ENCODE measurements around the gene TPRX1. TPM values are rescaled to one million over a fixed set of nuclear protein-coding genes. Genes with fewer than 3 reads are reported as not detected.

Gene TPRX1
- total RNA-seq, 2 donors from 2014 or later, result not detected

- peaks cover 14% of the 10 kb centered on the region for H3K36me3 Mint-ChIP-seq
- H3K9me3 Mint-ChIP-seq, result no peaks in the 10 kb centered on the region
- H3K4me1 Mint-ChIP-seq (ENCODE audit: low read depth in 2 of 2), result peaks cover 0 to 3% of the 10 kb centered on the region in 2 donors
- DNase-seq (ENCODE audit: low spot score), result peak; percentile 54
- H3K27ac Mint-ChIP-seq, result peak overlapping the region in 1 of 2 donors; percentile 47
- H3K27me3 Mint-ChIP-seq, result no peaks in the 10 kb centered on the region
- H3K4me3 Mint-ChIP-seq, result no peak overlapping the region
- ATAC-seq, result no peak
Observed at GRCh38 chr19:47756953-47757608, 47.3 kb downstream of the TPRX1 start.

- DNase-seq (ENCODE audit: low spot score) (peak; percentile 49), ATAC-seq (peak in 1 of 2 donors; percentile 33)
- H3K36me3 Mint-ChIP-seq, result peaks cover 14% of the 10 kb centered on the region
- peaks cover 0 to 3% of the 10 kb centered on the region in 2 donors for H3K4me1 Mint-ChIP-seq (ENCODE audit: low read depth in 2 of 2)
- H3K9me3 Mint-ChIP-seq, result no peaks in the 10 kb centered on the region
- no peak overlapping the region for H3K27ac Mint-ChIP-seq
- no peak overlapping the region for H3K4me3 Mint-ChIP-seq
- no peaks in the 10 kb centered on the region for H3K27me3 Mint-ChIP-seq
Observed at GRCh38 chr19:47756627-47756929, 47.8 kb downstream of the TPRX1 start.

DNA sequence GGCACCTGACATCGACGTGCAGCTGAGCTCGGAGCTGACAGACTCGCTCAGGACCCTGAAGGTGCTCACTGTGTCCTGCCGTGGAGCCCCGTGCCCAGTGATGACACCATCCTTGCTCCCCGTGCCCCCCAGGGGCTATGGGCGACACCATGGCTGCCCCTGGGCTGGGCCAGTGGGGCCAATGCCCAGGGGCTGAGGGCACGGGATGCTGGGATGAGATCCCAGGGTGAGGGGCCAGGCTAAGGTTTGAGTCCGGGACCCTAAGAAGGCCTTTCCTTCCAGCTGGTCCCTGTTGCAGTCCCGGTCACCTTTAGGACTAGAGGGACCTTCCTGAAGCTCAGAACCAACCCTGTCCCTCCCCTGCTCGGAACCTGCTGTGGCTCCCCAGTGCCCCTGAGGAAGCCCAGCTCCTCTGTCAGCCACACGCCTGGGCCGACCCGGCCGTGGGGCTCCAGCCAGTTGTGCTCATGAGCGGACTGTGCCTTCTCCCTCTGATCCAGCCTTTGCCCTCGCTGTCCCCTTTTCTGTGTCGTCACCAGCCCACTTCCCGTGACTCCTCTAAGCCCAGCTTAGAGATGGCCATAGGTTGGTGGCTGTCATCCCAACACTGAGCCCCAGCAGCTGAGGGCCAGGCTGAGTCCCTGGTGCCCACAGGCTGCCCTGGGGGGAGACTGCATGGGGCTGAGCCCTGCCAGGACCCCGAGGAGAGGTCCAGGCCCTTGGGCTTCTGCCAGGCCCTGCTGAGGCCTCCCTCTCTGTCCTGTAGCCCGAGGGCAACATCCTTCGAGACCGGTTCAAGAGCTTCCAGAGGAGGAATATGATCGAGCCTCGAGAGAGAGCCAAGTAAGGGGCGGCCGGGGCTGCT lies 48.4 kb downstream of the TPRX1 start:
- peak in 1 of 2 donors; percentile 13 for ATAC-seq
- no peak overlapping the region for H3K27ac Mint-ChIP-seq
- H3K4me1 Mint-ChIP-seq (ENCODE audit: low read depth in 2 of 2), result peaks cover 0 to 3% of the 10 kb centered on the region in 2 donors
- no peaks in the 10 kb centered on the region for H3K27me3 Mint-ChIP-seq
- H3K36me3 Mint-ChIP-seq, result peaks cover 14% of the 10 kb centered on the region
- H3K9me3 Mint-ChIP-seq, result no peaks in the 10 kb centered on the region
- DNase-seq (ENCODE audit: low spot score), result peak; percentile 49
- H3K4me3 Mint-ChIP-seq, result no peak overlapping the region

- Mint-ChIP-seq H3K27me3 (no peaks in the 10 kb centered on the region), H3K4me3 (no peak overlapping the region), H3K9me3 (no peaks in the 10 kb centered on the region), H3K36me3 (peaks cover 14% of the 10 kb centered on the region), H3K4me1 (ENCODE audit: low read depth in 2 of 2) (peaks cover 0 to 7% of the 10 kb centered on the region in 2 donors), H3K27ac (no peak overlapping the region)
- no peak for ATAC-seq
- peak; percentile 55 for DNase-seq (ENCODE audit: low spot score)
Observed at GRCh38 chr19:47755065-47755761, 49.1 kb downstream of the TPRX1 start.

- Mint-ChIP-seq H3K27ac (no peak overlapping the region), H3K4me3 (no peak overlapping the region), H3K4me1 (ENCODE audit: low read depth in 2 of 2) (peaks cover 0 to 7% of the 10 kb centered on the region in 2 donors), H3K27me3 (no peaks in the 10 kb centered on the region), H3K9me3 (no peaks in the 10 kb centered on the region), H3K36me3 (peaks cover 14% of the 10 kb centered on the region)
- DNase-seq (ENCODE audit: low spot score), result peak; percentile 53
- no peak for ATAC-seq
Observed at GRCh38 chr19:47754206-47755064, 49.9 kb downstream of the TPRX1 start.

DNA sequence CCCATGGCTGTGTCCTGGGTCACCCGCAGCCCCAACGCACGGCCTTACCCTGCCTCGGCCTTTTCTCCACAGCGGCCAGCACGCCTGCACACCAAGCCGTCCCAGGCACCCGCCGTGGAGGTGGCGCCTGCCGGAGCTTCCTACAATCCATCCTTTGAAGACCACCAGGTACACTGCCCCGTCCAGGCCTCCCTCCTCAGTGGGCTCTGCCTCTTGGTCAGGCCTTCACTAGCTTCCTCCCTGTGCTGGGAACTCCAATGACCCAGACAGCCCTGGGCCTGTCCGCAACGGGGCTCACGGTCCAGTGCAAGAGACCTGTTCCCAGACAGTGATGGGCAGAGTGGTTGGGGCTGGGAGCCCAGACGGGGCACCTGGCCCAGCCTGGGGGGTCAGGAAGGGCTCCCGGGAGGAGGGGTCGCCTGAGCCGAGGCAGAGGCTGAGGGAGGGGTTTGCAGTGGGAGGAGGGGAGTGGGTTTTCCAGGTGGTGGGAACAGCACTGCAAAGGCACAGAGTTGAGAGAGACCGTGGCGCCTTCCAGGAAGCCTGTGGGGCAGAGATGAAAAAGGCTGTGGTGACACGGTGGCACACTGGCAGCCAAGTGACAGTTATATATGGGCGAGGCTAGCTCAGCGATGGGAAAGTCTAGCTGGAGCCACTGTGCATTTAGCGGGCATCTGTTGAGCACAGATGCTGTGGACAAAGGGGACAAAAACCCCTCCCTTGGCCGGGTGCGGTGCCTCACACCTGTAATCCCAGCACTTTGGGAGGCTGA lies 51.7 kb downstream of the TPRX1 start:
- H3K9me3 Mint-ChIP-seq, result no peaks in the 10 kb centered on the region
- no peaks in the 10 kb centered on the region for H3K27me3 Mint-ChIP-seq
- H3K4me3 Mint-ChIP-seq, result no peak overlapping the region
- H3K27ac Mint-ChIP-seq, result peak overlapping the region in 1 of 2 donors; percentile 39
- ATAC-seq (no peak), DNase-seq (ENCODE audit: low spot score) (peak; percentile 54)
- H3K36me3 Mint-ChIP-seq, result peaks cover 14% of the 10 kb centered on the region
- peaks cover 14 to 17% of the 10 kb centered on the region in 2 donors for H3K4me1 Mint-ChIP-seq (ENCODE audit: low read depth in 2 of 2)

Other genes starting within 250 kb of the TPRX1 start
- under 1 TPM in 1 of 2 donors, not detected in 1; 0.10 TPM for gene ZNF541, start 231.4 kb downstream of the TPRX1 start, total RNA-seq
- 10 to 100 TPM; 14.4 to 17.5 TPM for gene BICRA, start 195.4 kb downstream of the TPRX1 start, total RNA-seq
- gene EHD2, start 91.1 kb downstream of the TPRX1 start, total RNA-seq, result not detected
- gene NOP53, start 59.0 kb downstream of the TPRX1 start, total RNA-seq, result 100 to 1,000 TPM; 180 to 213 TPM
- 100 to 1,000 TPM in 1 of 2 donors, 10 to 100 TPM in 1; 68.9 to 118 TPM for gene SELENOW, start 25.8 kb downstream of the TPRX1 start, total RNA-seq
- gene CRX, start 17.4 kb upstream of the TPRX1 start, total RNA-seq, result not detected
- gene TPRX2, start 54.7 kb upstream of the TPRX1 start, total RNA-seq, result not detected
- gene SULT2A1, start 81.8 kb upstream of the TPRX1 start, total RNA-seq, result not detected
- gene BSPH1, start 187.6 kb upstream of the TPRX1 start, total RNA-seq, result not detected
- not detected for gene ELSPBP1, start 190.1 kb upstream of the TPRX1 start, total RNA-seq
- not detected for gene CABP5, start 239.5 kb upstream of the TPRX1 start, total RNA-seq

Measured in natural killer cell treated with Interleukin-12 subunit alpha and Interleukin-12 subunit beta and Interleukin-15 and Interleukin-18, amount 100 ng/mL, for 72 hours (primary cell).